HepG2 (cell line): Measurements from ENCODE around the gene IFNG-AS1. TPM values are rescaled to one million over a fixed set of nuclear protein-coding genes. Genes with fewer than 3 reads are reported as not detected.
A peak's percentile ranks its signal among the peaks of the same experiment; 100 is the strongest.

Experiments used
- ATAC-seq: fragments of 200-7000 bp; cut with Tn5 transposase; 3 replicates; pipeline ENCODE4 v1.9.1; 2020; ENCODE audit warnings: mild to moderate bottlenecking, moderate library complexity
- BruUV-seq: library from RNA; stranded (reverse); fragments of 400-500 nt; replicated peaks from 2 replicates; lab custom pipeline; 2021; lab: Mats Ljungman, UMichigan
- CTCF ChIA-PET: fragments of 300-600 bp; formaldehyde crosslinking; extraction: SDS; loops from one replicate; lab custom pipeline; 2021; ENCODE audit warnings: low total read pairs, inconsistent platforms, low intra/inter-chr PET ratio; lab: Yijun Ruan, JAX
- POLR2A ChIA-PET: fragments of 350-600 bp; sonication (Branson Sonifier 250); formaldehyde crosslinking; loops from one replicate; lab custom pipeline; 2020; ENCODE audit warnings: antibody characterized with exemption, inconsistent platforms; lab: Yijun Ruan, JAX
- DNase-seq: peaks from one replicate; pipeline ENCODE4 v3.0.0-alpha.2; 2015; ENCODE audit warnings: low spot score
- FAIRE-seq: peaks from 3 replicates; lab custom pipeline; 2011; peaks lifted over from hg19 to GRCh38; lab: Jason Lieb, UNC
- H2AFZ ChIP-seq: one replicate; pipeline ENCODE4 v1.6.1; 2011; ENCODE audit warnings: low read length, inconsistent platforms
- H3K27ac ChIP-seq: fragments of 300-600 bp; 3 replicates; pipeline ENCODE4 v1.8.0; 2011; ENCODE audit warnings: mixed run types, mild to moderate bottlenecking, mixed read lengths, low read length, inconsistent platforms; ENCODE audit not compliant: insufficient read depth; ENCODE audit errors: extremely low read length
- H3K27me3 ChIP-seq, 2 experiments: fragments of 200-600 bp in 1 of 2; 2 replicates in 1 of 2; 3 replicates in 1 of 2; pipeline versions ENCODE4 v1.6.0 to v1.8.0; 2011; ENCODE audit warnings: low read length in 2 of 2, mild to moderate bottlenecking in 2 of 2, moderate library complexity in 2 of 2, inconsistent platforms in 1 of 2; ENCODE audit not compliant: insufficient read depth in 2 of 2, control insufficient read depth in 1 of 2
- H3K36me3 ChIP-seq, 2 experiments: fragments of 200-600 bp in 1 of 2; replicated peaks in 1 of 2; 2 replicates in 1 of 2; 3 replicates in 1 of 2; pipeline versions ENCODE4 v1.5.1 to v1.8.0; 2011; ENCODE audit warnings: low read length in 2 of 2, inconsistent platforms in 1 of 2; ENCODE audit not compliant: insufficient read depth in 2 of 2, control insufficient read depth in 1 of 2
- H3K4me1 ChIP-seq: 2 replicates; pipeline ENCODE4 v1.5.1; 2012; ENCODE audit warnings: low read length, inconsistent platforms; ENCODE audit not compliant: insufficient read depth
- H3K4me2 ChIP-seq: 2 replicates; pipeline ENCODE4 v1.6.0; 2011; ENCODE audit warnings: low read depth, low read length, inconsistent platforms
- H3K4me3 ChIP-seq, 3 experiments: fragments of 200-600 bp in 1 of 3; sonication (generic), shearing (Covaris generic) in 1 of 3; replicated peaks in 1 of 3; 2 replicates each; pipeline ENCODE4 v1.5.1; 2011 to 2016; ENCODE audit warnings: low read length in 3 of 3, inconsistent platforms in 2 of 3, low read depth in 2 of 3, mild to moderate bottlenecking in 2 of 3, control low read depth in 1 of 3, mixed read lengths in 1 of 3; ENCODE audit not compliant: insufficient read depth in 1 of 3
- H3K79me2 ChIP-seq: one replicate; pipeline ENCODE4 v1.6.1; 2011; ENCODE audit warnings: low read length, inconsistent platforms; ENCODE audit not compliant: insufficient read depth
- H3K9ac ChIP-seq: 2 replicates; pipeline ENCODE4 v1.6.0; 2011; ENCODE audit warnings: mild to moderate bottlenecking, low read depth, low read length, inconsistent platforms; ENCODE audit not compliant: insufficient read depth
- H3K9me3 ChIP-seq: 2 replicates; pipeline ENCODE4 v1.5.1; 2012; ENCODE audit warnings: mild to moderate bottlenecking, low read length
- H4K20me1 ChIP-seq: 2 replicates; pipeline ENCODE4 v1.6.0; 2011; ENCODE audit warnings: inconsistent platforms, mild to moderate bottlenecking, low read length, moderate library complexity; ENCODE audit not compliant: insufficient read depth
- HNRNPLL ChIP-seq: fragments of 200-400 bp; formaldehyde crosslinking; IDR thresholded peaks from 2 replicates; pipeline ENCODE4 v1.6.1; 2017; ENCODE audit warnings: mild to moderate bottlenecking, low read depth, low read length; ENCODE audit not compliant: poor library complexity, severe bottlenecking
- MAFK ChIP-seq, 2 experiments: IDR thresholded peaks in 1 of 2; conservative IDR thresholded peaks in 1 of 2; 2 replicates each; pipeline ENCODE4 v1.6.1; 2011; ENCODE audit warnings: improper control_type of control experiment in 2 of 2, low read length in 2 of 2
- MEIS1 ChIP-seq: sonication (generic); formaldehyde crosslinking; IDR thresholded peaks from 2 replicates; pipeline ENCODE4 v1.9.0; 2021; ENCODE audit warnings: mild to moderate bottlenecking, missing genetic modification reagents, moderate library complexity, borderline replicate concordance
- RORA ChIP-seq: sonication (generic); formaldehyde crosslinking; IDR thresholded peaks from 2 replicates; pipeline ENCODE4 v1.5.0; 2020; ENCODE audit warnings: mild to moderate bottlenecking, missing genetic modification reagents, moderate library complexity
- SATB2 ChIP-seq: sonication (generic); formaldehyde crosslinking; IDR thresholded peaks from 2 replicates; pipeline ENCODE4 v1.5.0; 2020; ENCODE audit warnings: missing genetic modification reagents
- TMF1 ChIP-seq: sonication (generic); formaldehyde crosslinking; IDR thresholded peaks from 2 replicates; pipeline ENCODE4 v1.8.1; 2022; ENCODE audit warnings: low read depth, missing genetic modification reagents
- ZNF33B ChIP-seq: sonication (generic); formaldehyde crosslinking; IDR thresholded peaks from 2 replicates; pipeline ENCODE4 v1.5.1; 2020; ENCODE audit warnings: mild to moderate bottlenecking, missing genetic modification reagents
- ZZZ3 ChIP-seq: sonication (generic); formaldehyde crosslinking; IDR thresholded peaks from 2 replicates; pipeline ENCODE4 v1.4.0; 2020; ENCODE audit warnings: missing genetic modification reagents, mild to moderate bottlenecking, borderline replicate concordance
- WGBS: methylation state at CpG from one replicate; pipeline ENCODE4 v1.1.6; 2017; ENCODE audit warnings: low lambda C conversion rate; 5-methylcytosine and 5-hydroxymethylcytosine counted together
- in situ Hi-C: cut with HindIII; loops from 2 replicates; pipeline ENCODE4 v1.10.0; 2017; ENCODE audit warnings: low pct_unique_long_range_greater_than_20kb; ENCODE audit not compliant: extremely low pct_ligation_motif_present
- intact Hi-C: fragments of 100-400 bp; cut with micrococcal nuclease; formaldehyde crosslinking; loops from one replicate; pipeline ENCODE4 v1.10.0; 2022; ENCODE audit not compliant: unreplicated experiment
- polyA plus RNA-seq, 8 experiments: library from polyadenylated mRNA; depleted of rRNA in 3 of 8; stranded (reverse) in 7 of 8; unstranded in 1 of 8; fragments of >200 nt; fragmentation: Illumina TruSeq in 4 of 8; extraction: Trizol in 4 of 8; gene quantifications; 2 replicates each; pipeline versions ENCODE4 v1.2.1 to v1.2.3, GENCODE V29; 2011 to 2016; ENCODE audit warnings: low read depth in 4 of 8, missing spikeins in 1 of 8, mixed read lengths in 1 of 8; ENCODE audit not compliant: insufficient read depth in 1 of 8
- total RNA-seq, 5 experiments: library from RNA; depleted of rRNA; stranded (reverse); fragments of >200 nt; fragmentation: Illumina TruSeq; extraction: Trizol; gene quantifications; 2 replicates each; pipeline ENCODE4 v1.2.3, GENCODE V29; 2016; ENCODE audit warnings: low read depth in 1 of 5
- TF ChIP-seq, protein P1 (sequence below): IDR thresholded peaks from 2 replicates; pipeline ENCODE4 v1.6.1; 2016; ENCODE audit warnings: low read depth
- TF ChIP-seq, protein P2 (sequence below): fragments of 450-650 bp; IDR thresholded peaks from 2 replicates; pipeline ENCODE4 v1.6.1; 2017
- TF ChIP-seq, protein P3 (sequence below): sonication (generic); formaldehyde crosslinking; IDR thresholded peaks from 2 replicates; pipeline ENCODE4 v1.4.0; 2020; ENCODE audit warnings: mild to moderate bottlenecking, missing genetic modification reagents
- TF ChIP-seq, protein P4 (sequence below): sonication (generic); formaldehyde crosslinking; IDR thresholded peaks from 2 replicates; pipeline ENCODE4 v1.5.1; 2020; ENCODE audit warnings: missing genetic modification reagents, mild to moderate bottlenecking, borderline replicate concordance

IFNG-AS1 gene
- total and polyA plus RNA-seq, 2 of the 13 experiments (the other 11 are each of a cell fraction or from before 2014, with no cell fraction given), result not detected

DNA sequence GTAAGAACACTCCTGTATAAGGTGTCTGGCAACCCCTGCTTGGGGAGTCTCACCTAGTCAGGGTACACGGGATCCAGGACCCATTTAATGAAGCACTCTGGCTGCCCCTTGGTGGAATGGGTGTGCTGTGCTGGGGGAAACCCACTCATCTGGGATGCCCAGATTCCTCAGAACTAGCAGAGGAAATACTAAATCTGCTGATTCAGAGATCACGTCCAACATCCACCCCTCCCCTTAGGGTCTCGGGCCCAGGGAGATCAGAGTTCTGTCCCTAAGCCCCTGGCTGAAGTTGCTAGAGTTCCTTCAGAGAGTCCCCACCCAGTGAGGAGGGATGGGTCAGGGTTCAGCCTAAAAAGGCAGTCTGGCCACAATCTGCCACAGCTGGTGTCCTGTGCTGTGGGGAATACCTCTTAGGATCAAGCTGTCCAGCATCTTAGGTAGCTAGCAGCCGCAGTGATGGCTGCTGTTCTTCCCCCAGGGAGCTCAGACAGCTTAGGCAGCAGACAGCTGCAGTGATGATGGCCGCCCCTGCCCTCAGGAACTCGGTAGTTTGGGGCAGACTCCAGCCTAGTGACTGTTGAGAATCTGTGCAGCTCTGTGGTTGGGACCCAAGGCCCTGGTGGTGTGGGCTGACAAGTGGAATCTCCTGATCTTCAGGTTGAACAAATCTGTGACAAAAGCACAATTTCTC is 74.8 kb downstream of the IFNG-AS1 start:
- Histone ChIP-seq H3K9ac (no peak overlapping the region), H3K79me2 (no peaks in the 10 kb centered on the region), H3K4me3 (no peak overlapping the region), H3K4me2 (no peak overlapping the region), H2AFZ (no peak overlapping the region), H3K27ac (no peak overlapping the region), H3K9me3 (no peaks in the 10 kb centered on the region), H3K36me3 (no peaks in the 10 kb centered on the region), H3K27me3 (no peaks in the 10 kb centered on the region), H3K4me1 (no peaks in the 10 kb centered on the region), H4K20me1 (no peaks in the 10 kb centered on the region)
- FAIRE-seq, result no peak
- in situ Hi-C loops, result no loop called here
- no peak for DNase-seq
- CTCF ChIA-PET, result no interaction called here
- no peak for ATAC-seq
- POLR2A ChIA-PET, result no interaction called here
- no CpG with 5 or more reads among the region's 6 CpGs for WGBS
- intact Hi-C loops, result loop anchor here (1.0 kb wide), 1 partner anchor 29 kb away; no protein-coding TSS in a partner anchor
- no TSS peak for BruUV-seq
- TF ChIP-seq SATB2 (CRISPR knock-in tag), result no peak
- TF ChIP-seq, protein P1, sequence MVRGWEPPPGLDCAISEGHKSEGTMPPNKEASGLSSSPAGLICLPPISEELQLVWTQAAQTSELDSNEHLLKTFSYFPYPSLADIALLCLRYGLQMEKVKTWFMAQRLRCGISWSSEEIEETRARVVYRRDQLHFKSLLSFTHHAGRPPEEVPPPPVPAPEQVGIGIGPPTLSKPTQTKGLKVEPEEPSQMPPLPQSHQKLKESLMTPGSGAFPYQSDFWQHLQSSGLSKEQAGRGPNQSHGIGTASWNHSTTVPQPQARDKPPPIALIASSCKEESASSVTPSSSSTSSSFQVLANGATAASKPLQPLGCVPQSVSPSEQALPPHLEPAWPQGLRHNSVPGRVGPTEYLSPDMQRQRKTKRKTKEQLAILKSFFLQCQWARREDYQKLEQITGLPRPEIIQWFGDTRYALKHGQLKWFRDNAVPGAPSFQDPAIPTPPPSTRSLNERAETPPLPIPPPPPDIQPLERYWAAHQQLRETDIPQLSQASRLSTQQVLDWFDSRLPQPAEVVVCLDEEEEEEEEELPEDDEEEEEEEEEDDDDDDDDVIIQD, result no peak
- no peak for TF ChIP-seq RORA
- TF ChIP-seq TMF1 (CRISPR knock-in tag), result no peak
- no peak for TF ChIP-seq MEIS1 (CRISPR knock-in tag)
- TF ChIP-seq, protein P2, sequence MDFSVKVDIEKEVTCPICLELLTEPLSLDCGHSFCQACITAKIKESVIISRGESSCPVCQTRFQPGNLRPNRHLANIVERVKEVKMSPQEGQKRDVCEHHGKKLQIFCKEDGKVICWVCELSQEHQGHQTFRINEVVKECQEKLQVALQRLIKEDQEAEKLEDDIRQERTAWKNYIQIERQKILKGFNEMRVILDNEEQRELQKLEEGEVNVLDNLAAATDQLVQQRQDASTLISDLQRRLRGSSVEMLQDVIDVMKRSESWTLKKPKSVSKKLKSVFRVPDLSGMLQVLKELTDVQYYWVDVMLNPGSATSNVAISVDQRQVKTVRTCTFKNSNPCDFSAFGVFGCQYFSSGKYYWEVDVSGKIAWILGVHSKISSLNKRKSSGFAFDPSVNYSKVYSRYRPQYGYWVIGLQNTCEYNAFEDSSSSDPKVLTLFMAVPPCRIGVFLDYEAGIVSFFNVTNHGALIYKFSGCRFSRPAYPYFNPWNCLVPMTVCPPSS, result no peak
- no peak for TF ChIP-seq ZZZ3 (CRISPR knock-in tag)
- TF ChIP-seq, protein P3, sequence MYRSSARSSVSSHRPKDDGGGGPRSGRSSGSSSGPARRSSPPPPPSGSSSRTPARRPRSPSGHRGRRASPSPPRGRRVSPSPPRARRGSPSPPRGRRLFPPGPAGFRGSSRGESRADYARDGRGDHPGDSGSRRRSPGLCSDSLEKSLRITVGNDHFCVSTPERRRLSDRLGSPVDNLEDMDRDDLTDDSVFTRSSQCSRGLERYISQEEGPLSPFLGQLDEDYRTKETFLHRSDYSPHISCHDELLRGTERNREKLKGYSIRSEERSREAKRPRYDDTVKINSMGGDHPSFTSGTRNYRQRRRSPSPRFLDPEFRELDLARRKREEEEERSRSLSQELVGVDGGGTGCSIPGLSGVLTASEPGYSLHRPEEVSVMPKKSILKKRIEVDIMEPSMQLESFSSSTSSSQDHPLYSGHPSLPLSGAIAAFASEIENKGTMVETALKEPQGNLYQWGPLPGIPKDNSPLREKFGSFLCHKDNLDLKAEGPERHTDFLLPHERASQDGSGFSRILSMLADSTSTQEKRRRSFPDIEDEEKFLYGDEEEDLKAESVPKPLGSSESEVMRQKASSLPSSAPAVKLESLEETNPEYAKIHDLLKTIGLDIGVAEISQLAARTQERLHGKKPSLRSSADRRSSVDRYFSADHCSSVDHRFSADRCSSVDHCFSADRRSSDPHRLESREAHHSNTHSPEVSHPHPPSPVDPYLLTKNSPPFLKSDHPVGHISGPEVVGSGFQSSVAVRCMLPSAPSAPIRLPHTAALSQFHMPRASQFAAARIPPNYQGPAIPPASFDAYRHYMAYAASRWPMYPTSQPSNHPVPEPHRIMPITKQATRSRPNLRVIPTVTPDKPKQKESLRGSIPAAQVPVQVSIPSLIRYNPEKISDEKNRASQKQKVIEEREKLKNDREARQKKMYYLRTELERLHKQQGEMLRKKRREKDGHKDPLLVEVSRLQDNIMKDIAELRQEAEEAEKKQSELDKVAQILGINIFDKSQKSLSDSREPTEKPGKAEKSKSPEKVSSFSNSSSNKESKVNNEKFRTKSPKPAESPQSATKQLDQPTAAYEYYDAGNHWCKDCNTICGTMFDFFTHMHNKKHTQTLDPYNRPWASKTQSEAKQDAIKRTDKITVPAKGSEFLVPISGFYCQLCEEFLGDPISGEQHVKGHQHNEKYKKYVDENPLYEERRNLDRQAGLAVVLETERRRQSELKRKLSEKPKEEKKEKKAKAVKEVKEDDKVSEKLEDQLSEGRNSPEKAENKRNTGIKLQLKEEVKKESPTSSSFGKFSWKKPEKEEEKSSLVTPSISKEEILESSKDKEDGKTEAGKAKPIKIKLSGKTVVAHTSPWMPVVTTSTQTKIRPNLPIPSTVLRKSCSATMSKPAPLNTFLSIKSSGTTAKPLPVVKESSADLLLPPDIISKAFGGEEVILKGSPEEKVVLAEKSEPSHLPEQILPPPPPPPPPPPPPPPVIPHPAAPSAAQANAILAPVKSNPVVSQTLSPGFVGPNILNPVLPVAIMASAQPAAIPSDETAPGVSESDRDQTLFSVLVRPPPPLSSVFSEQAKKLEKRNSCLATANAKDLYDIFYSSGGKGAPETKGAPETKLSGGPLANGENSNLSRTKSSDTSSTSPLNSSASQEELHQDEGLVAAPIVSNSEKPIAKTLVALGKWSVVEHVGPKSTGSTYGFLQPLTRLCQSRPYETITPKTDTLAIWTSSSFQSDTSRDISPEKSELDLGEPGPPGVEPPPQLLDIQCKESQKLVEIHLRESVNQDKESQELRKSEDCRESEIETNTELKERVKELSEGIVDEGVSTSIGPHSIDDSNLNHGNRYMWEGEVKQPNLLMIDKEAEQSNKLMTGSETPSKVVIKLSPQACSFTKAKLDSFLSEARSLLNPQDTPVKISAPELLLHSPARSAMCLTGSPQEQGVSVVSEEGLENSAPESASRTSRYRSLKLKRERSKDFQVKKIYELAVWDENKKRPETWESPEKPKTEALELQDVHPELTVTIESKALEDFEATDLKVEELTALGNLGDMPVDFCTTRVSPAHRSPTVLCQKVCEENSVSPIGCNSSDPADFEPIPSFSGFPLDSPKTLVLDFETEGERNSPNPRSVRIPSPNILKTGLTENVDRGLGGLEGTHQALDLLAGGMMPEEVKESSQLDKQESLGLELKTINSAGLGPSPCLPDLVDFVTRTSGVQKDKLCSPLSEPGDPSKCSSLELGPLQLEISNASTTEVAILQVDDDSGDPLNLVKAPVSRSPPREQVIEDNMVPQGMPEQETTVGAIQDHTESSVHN, result no peak
- no peak for TF ChIP-seq HNRNPLL
- TF ChIP-seq ZNF33B (CRISPR knock-in tag), result no peak
- TF ChIP-seq, protein P4, sequence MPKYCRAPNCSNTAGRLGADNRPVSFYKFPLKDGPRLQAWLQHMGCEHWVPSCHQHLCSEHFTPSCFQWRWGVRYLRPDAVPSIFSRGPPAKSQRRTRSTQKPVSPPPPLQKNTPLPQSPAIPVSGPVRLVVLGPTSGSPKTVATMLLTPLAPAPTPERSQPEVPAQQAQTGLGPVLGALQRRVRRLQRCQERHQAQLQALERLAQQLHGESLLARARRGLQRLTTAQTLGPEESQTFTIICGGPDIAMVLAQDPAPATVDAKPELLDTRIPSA (CRISPR knock-in tag), result no peak
- peak; percentile 17 to 64; a peak in 2 of 4 replicates for TF ChIP-seq MAFK (conservative IDR thresholded peaks at IDR 0.05 in 1 of 2, IDR thresholded peaks at IDR 0.05 in 1 of 2; ENCODE audit: low read length in 2 of 2)
